H9 (cell line): ENCODE measurements around the gene KCNMA1. TPM values are rescaled to one million over a fixed set of nuclear protein-coding genes. Genes with fewer than 3 reads are reported as not detected.

Experiments used
- DNase-seq: peaks from one replicate; pipeline ENCODE4 v3.0.0-alpha.2; 2017
- H2AFZ ChIP-seq: one replicate; pipeline ENCODE4 v1.6.1; 2013; ENCODE audit warnings: mild to moderate bottlenecking, low read length, control low read depth, moderate library complexity
- H2AK5ac ChIP-seq: 2 replicates; pipeline ENCODE4 v1.6.1; 2013; ENCODE audit warnings: low read length, control low read depth, mixed read lengths; ENCODE audit not compliant: insufficient read length
- H2BK120ac ChIP-seq: one replicate; pipeline ENCODE4 v1.6.1; 2013; ENCODE audit warnings: low read depth, mild to moderate bottlenecking, low read length, control low read depth, inconsistent platforms; ENCODE audit not compliant: poor library complexity, severe bottlenecking
- H2BK12ac ChIP-seq: 2 replicates; pipeline ENCODE4 v1.6.1; 2013; ENCODE audit warnings: low read length, control low read depth, mixed read lengths, low read depth; ENCODE audit not compliant: insufficient read length
- H2BK15ac ChIP-seq: 2 replicates; pipeline ENCODE4 v1.6.1; 2013; ENCODE audit warnings: low read depth, low read length, control low read depth
- H2BK20ac ChIP-seq: one replicate; pipeline ENCODE4 v1.6.1; 2013; ENCODE audit warnings: low read depth, mild to moderate bottlenecking, low read length, control low read depth, inconsistent platforms; ENCODE audit not compliant: poor library complexity, severe bottlenecking
- H2BK5ac ChIP-seq: 2 replicates; pipeline ENCODE4 v1.6.1; 2013; ENCODE audit warnings: low read length, control low read depth, mixed read lengths; ENCODE audit not compliant: insufficient read length
- H3K14ac ChIP-seq: 2 replicates; pipeline ENCODE4 v1.6.1; 2013; ENCODE audit warnings: low read length, control low read depth; ENCODE audit not compliant: insufficient read depth
- H3K18ac ChIP-seq: 2 replicates; pipeline ENCODE4 v1.6.1; 2013; ENCODE audit warnings: low read depth, mild to moderate bottlenecking, mixed read lengths, low read length, control low read depth; ENCODE audit not compliant: insufficient read length
- H3K23ac ChIP-seq: 2 replicates; pipeline ENCODE4 v1.6.1; 2013; ENCODE audit warnings: low read length, control low read depth, mixed read lengths, low read depth; ENCODE audit not compliant: insufficient read length
- H3K23me2 ChIP-seq: 2 replicates; pipeline ENCODE4 v1.6.1; 2013; ENCODE audit warnings: low read depth, mild to moderate bottlenecking, mixed read lengths, low read length, control low read depth; ENCODE audit not compliant: insufficient read length, poor library complexity, severe bottlenecking
- H3K27ac ChIP-seq: 2 replicates; pipeline ENCODE4 v1.5.1; 2013; ENCODE audit warnings: low read length, control low read depth, mixed read lengths, low read depth; ENCODE audit not compliant: insufficient read length
- H3K27me3 ChIP-seq: 2 replicates; pipeline ENCODE4 v1.6.1; 2013; ENCODE audit warnings: low read length, control low read depth, inconsistent platforms; ENCODE audit not compliant: insufficient read depth
- H3K4ac ChIP-seq: 2 replicates; pipeline ENCODE4 v1.6.1; 2013; ENCODE audit warnings: low read depth, mild to moderate bottlenecking, control low read depth, inconsistent platforms, low read length, moderate library complexity
- H3K4me1 ChIP-seq: 2 replicates; pipeline ENCODE4 v1.6.1; 2013; ENCODE audit warnings: low read length, control low read depth, inconsistent platforms; ENCODE audit not compliant: insufficient read depth
- H3K4me2 ChIP-seq: 2 replicates; pipeline ENCODE4 v1.6.1; 2013; ENCODE audit warnings: low read length, control low read depth, mixed read lengths; ENCODE audit not compliant: insufficient read length, insufficient read depth
- H3K56ac ChIP-seq: 2 replicates; pipeline ENCODE4 v1.6.1; 2013; ENCODE audit warnings: low read depth, mild to moderate bottlenecking, mixed read lengths, low read length, control low read depth; ENCODE audit not compliant: insufficient read length
- H3K79me1 ChIP-seq: 2 replicates; pipeline ENCODE4 v1.6.1; 2013; ENCODE audit warnings: low read depth, mild to moderate bottlenecking, moderate library complexity, low read length, control low read depth, inconsistent platforms; ENCODE audit not compliant: insufficient read depth, poor library complexity, severe bottlenecking
- H3K79me2 ChIP-seq: 2 replicates; pipeline ENCODE4 v1.6.1; 2013; ENCODE audit warnings: low read length, control low read depth, inconsistent platforms; ENCODE audit not compliant: insufficient read depth
- H3K9ac ChIP-seq: 2 replicates; pipeline ENCODE4 v1.6.1; 2013; ENCODE audit warnings: low read length, control low read depth, mixed read lengths; ENCODE audit not compliant: insufficient read length; ENCODE audit errors: extremely low read depth
- H3K9me3 ChIP-seq: one replicate; pipeline ENCODE4 v1.6.1; 2013; ENCODE audit warnings: low read depth, low read length, inconsistent platforms; ENCODE audit not compliant: control insufficient read depth
- H3T11ph ChIP-seq: one replicate; pipeline ENCODE4 v1.6.1; 2013; ENCODE audit warnings: mild to moderate bottlenecking, low read length, control low read depth, inconsistent platforms
- H4K20me1 ChIP-seq: one replicate; pipeline ENCODE4 v1.6.1; 2013; ENCODE audit not compliant: control insufficient read depth, insufficient read length, insufficient read depth
- H4K5ac ChIP-seq: 2 replicates; pipeline ENCODE4 v1.6.1; 2013; ENCODE audit warnings: low read depth, mild to moderate bottlenecking, mixed read lengths, low read length, control low read depth; ENCODE audit not compliant: insufficient read length
- H4K8ac ChIP-seq: replicated peaks from 2 replicates; pipeline ENCODE4 v1.6.1; 2013; ENCODE audit warnings: low read length, control low read depth, mixed read lengths, low read depth; ENCODE audit not compliant: insufficient read length
- H4K91ac ChIP-seq: 2 replicates; pipeline ENCODE4 v1.6.1; 2013; ENCODE audit warnings: low read depth, mild to moderate bottlenecking, moderate library complexity, mixed read lengths, low read length, control low read depth; ENCODE audit not compliant: insufficient read length
- H3K27ac Mint-ChIP-seq, 3 experiments: 2 replicates in 2 of 3; 3 replicates in 1 of 3; pipeline ENCODE4 v1.8.0; 2020 to 2021; ENCODE audit warnings: mixed read lengths in 3 of 3, mild to moderate bottlenecking in 1 of 3, moderate library complexity in 1 of 3
- H3K27me3 Mint-ChIP-seq: 2 replicates; pipeline ENCODE4 v1.8.0; 2021; ENCODE audit warnings: low read depth, mild to moderate bottlenecking, moderate library complexity, mixed read lengths
- H3K36me3 Mint-ChIP-seq, 3 experiments: 2 replicates in 2 of 3; 3 replicates in 1 of 3; pipeline ENCODE4 v1.8.0; 2020 to 2021; ENCODE audit warnings: low read depth in 3 of 3, mixed read lengths in 3 of 3; ENCODE audit not compliant: insufficient read depth in 1 of 3
- H3K4me1 Mint-ChIP-seq, 2 experiments: 2 replicates each; pipeline ENCODE4 v1.8.0; 2020; ENCODE audit warnings: mixed read lengths in 2 of 2
- H3K4me3 Mint-ChIP-seq, 2 experiments: 2 replicates in 1 of 2; 3 replicates in 1 of 2; pipeline ENCODE4 v1.8.0; 2020 to 2021; ENCODE audit warnings: mild to moderate bottlenecking in 2 of 2, mixed read lengths in 2 of 2, moderate library complexity in 1 of 2
- H3K9me3 Mint-ChIP-seq, 2 experiments: 2 replicates in 1 of 2; 3 replicates in 1 of 2; pipeline ENCODE4 v1.8.0; 2020; ENCODE audit warnings: mild to moderate bottlenecking in 2 of 2, mixed read lengths in 2 of 2, moderate library complexity in 1 of 2
- total RNA-seq: library from RNA; stranded (reverse); gene quantifications from 2 replicates; pipeline ENCODE4 v1.2.1, GENCODE V29; 2021
- TF ChIP-seq, protein P1 (sequence below): fragments of 200-600 bp; sonication (generic); conservative IDR thresholded peaks from 3 replicates; pipeline ENCODE4 v1.8.0; 2021; ENCODE audit warnings: antibody characterized with exemption, mild to moderate bottlenecking

KCNMA1 gene
- total RNA-seq, 1 experiment from 2014 or later: 2.0 TPM

DNA sequence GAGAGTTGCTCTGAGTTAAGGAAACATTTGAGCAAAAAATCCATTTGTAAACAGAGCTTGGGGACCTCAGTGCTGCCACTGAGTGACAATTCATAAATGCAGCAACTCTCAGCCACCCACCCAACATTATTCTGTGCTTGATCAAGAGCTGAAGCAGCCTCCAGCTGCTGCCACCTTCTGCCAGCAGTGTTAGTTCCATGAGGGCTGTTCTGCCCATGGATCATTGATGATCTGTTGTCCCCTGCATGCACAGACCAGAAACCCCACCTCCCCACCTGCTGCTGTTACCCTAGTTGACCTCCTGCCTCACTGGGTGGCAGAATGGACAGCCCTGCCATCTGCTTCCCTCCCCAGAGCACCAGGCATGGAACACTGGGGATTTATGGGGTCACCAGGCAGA, 305.4 kb downstream of the KCNMA1 start:
- no peak overlapping the region for H3K9ac ChIP-seq
- no peak overlapping the region for H3K23ac ChIP-seq
- H3K4me3 Mint-ChIP-seq: no peak overlapping the region
- no peaks in the 10 kb centered on the region for H3K4me1 ChIP-seq
- DNase-seq: no peak
- H3K9me3 ChIP-seq: no peaks in the 10 kb centered on the region
- H3K27me3 ChIP-seq: no peaks in the 10 kb centered on the region
- no peak overlapping the region for H4K8ac ChIP-seq
- no peak overlapping the region for H3K4ac ChIP-seq
- no peaks in the 10 kb centered on the region for H3K79me1 ChIP-seq
- no peaks in the 10 kb centered on the region for H4K20me1 ChIP-seq
- no peak overlapping the region for H2AK5ac ChIP-seq
- H3K27ac Mint-ChIP-seq: no peak overlapping the region
- no peak overlapping the region for H3K18ac ChIP-seq
- H3K4me1 Mint-ChIP-seq: no peaks in the 10 kb centered on the region
- no peak overlapping the region for H3K56ac ChIP-seq
- TF ChIP-seq, protein P1, sequence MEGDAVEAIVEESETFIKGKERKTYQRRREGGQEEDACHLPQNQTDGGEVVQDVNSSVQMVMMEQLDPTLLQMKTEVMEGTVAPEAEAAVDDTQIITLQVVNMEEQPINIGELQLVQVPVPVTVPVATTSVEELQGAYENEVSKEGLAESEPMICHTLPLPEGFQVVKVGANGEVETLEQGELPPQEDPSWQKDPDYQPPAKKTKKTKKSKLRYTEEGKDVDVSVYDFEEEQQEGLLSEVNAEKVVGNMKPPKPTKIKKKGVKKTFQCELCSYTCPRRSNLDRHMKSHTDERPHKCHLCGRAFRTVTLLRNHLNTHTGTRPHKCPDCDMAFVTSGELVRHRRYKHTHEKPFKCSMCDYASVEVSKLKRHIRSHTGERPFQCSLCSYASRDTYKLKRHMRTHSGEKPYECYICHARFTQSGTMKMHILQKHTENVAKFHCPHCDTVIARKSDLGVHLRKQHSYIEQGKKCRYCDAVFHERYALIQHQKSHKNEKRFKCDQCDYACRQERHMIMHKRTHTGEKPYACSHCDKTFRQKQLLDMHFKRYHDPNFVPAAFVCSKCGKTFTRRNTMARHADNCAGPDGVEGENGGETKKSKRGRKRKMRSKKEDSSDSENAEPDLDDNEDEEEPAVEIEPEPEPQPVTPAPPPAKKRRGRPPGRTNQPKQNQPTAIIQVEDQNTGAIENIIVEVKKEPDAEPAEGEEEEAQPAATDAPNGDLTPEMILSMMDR: no peak
- no peaks in the 10 kb centered on the region for H3K9me3 Mint-ChIP-seq
- no peaks in the 10 kb centered on the region for H3K36me3 Mint-ChIP-seq
- no peak overlapping the region for H3T11ph ChIP-seq
- no peak overlapping the region for H4K91ac ChIP-seq
- H2BK5ac ChIP-seq: no peak overlapping the region
- H2AFZ ChIP-seq: no peak overlapping the region
- no peak overlapping the region for H3K27ac ChIP-seq
- H3K27me3 Mint-ChIP-seq: no peaks in the 10 kb centered on the region; the same call in 1 of the 2 replicates
- H3K79me2 ChIP-seq: no peaks in the 10 kb centered on the region
- H2BK12ac ChIP-seq: no peak overlapping the region
- no peak overlapping the region for H4K5ac ChIP-seq
- H3K4me2 ChIP-seq: no peak overlapping the region
- H2BK20ac ChIP-seq: no peak overlapping the region
- no peak overlapping the region for H2BK15ac ChIP-seq
- H2BK120ac ChIP-seq: no peak overlapping the region
- no peaks in the 10 kb centered on the region for H3K23me2 ChIP-seq
- H3K14ac ChIP-seq: no peak overlapping the region
